Ishikawa (cell line): ENCODE measurements around the gene FMNL2.

Experiments used
- CEBPB ChIP-seq: IDR thresholded peaks from 2 replicates; pipeline ENCODE4 v1.6.1; 2012
- CREB1 ChIP-seq: IDR thresholded peaks from 2 replicates; pipeline ENCODE4 v1.6.1; 2012; ENCODE audit warnings: low read depth
- EGR1 ChIP-seq: IDR thresholded peaks from 2 replicates; pipeline ENCODE4 v1.6.1; 2012
- EP300 ChIP-seq: IDR thresholded peaks from 2 replicates; pipeline ENCODE4 v1.6.1; 2012; ENCODE audit warnings: borderline replicate concordance
- FOXM1 ChIP-seq: IDR thresholded peaks from 2 replicates; pipeline ENCODE4 v1.6.1; 2012; ENCODE audit warnings: low read depth, borderline replicate concordance
- MAX ChIP-seq: IDR thresholded peaks from 2 replicates; pipeline ENCODE4 v1.6.1; 2012
- NFIC ChIP-seq: IDR thresholded peaks from 2 replicates; pipeline ENCODE4 v1.6.1; 2012
- RAD21 ChIP-seq: IDR thresholded peaks from 2 replicates; pipeline ENCODE4 v1.6.1; 2012; ENCODE audit warnings: low read depth
- REST ChIP-seq: IDR thresholded peaks from 2 replicates; pipeline ENCODE4 v1.6.1; 2012; ENCODE audit warnings: low read depth, mild to moderate bottlenecking
- TAF1 ChIP-seq: IDR thresholded peaks from 2 replicates; pipeline ENCODE4 v1.6.1; 2012; ENCODE audit warnings: low read depth, mild to moderate bottlenecking
- TCF12 ChIP-seq: IDR thresholded peaks from 2 replicates; pipeline ENCODE4 v1.6.1; 2012; ENCODE audit warnings: low read depth
- TEAD4 ChIP-seq: IDR thresholded peaks from 2 replicates; pipeline ENCODE4 v1.6.1; 2012
- YY1 ChIP-seq: IDR thresholded peaks from 2 replicates; pipeline ENCODE4 v1.6.1; 2012; ENCODE audit warnings: low read depth
- TF ChIP-seq, protein P1 (sequence below): IDR thresholded peaks from 2 replicates; pipeline ENCODE4 v1.6.1; 2012

DNA sequence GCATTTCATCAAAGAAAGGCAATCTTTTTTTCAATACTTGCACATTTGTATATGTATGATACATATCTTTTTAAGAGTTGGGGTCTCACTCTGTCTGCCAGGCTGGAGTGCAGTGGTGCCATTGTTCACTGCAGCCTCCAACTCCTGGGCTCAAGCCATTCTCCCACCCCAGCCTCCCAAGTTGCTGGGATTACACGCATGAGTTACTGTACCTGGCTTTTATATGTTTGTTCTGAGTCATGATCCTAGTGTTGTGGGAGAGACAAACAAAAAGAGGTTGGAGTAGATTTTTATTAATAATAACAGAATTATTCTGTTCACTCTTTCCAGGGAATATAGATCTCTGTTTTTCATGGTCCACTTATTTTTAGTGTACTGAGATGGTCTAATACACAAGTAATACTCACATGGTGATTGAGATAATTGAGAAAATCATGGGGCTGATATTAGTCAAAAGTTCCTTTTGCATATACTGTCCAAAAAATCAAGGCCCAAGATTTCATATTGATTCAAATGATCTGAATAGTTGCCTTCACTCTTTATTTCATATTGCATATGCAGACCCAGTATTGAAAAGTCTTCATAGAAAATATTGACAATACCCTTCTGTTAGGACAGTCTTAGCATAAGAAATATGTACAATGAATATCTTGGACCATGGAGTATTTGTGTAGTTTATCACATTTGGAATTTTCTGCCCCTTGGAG is 138.3 kb downstream of the FMNL2 start:
- TF ChIP-seq TAF1 (no peak), EP300 (no peak), CEBPB (no peak), YY1 (no peak), MAX (no peak), REST (no peak), FOXM1 (no peak), CREB1 (no peak), RAD21 (no peak), TCF12 (no peak), NFIC (no peak), EGR1 (no peak), TEAD4 (no peak)
- TF ChIP-seq, protein P1, sequence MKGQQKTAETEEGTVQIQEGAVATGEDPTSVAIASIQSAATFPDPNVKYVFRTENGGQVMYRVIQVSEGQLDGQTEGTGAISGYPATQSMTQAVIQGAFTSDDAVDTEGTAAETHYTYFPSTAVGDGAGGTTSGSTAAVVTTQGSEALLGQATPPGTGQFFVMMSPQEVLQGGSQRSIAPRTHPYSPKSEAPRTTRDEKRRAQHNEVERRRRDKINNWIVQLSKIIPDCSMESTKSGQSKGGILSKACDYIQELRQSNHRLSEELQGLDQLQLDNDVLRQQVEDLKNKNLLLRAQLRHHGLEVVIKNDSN, result no peak
